Inflammatory macrophage (primary cell): ENCODE measurements around the gene THEMIS2.
"Not testable (repeated sequence)": the region's sequence is repeated elsewhere in the genome, so short reads cannot be mapped to it uniquely, and the experiment has no call there.

Source experiments
- DNase-seq, 2 donors: peaks; one replicate each; pipeline ENCODE4 v3.0.0-alpha.2; 2020 to 2022
- total RNA-seq, 18 experiments: gene quantifications; one replicate each; lab custom pipeline; 2026; ENCODE audit warnings: mixed read lengths in 6 of 18, inconsistent platforms in 2 of 18; lab: John Stamatoyannopoulos, UW

The THEMIS2 gene
- total RNA-seq: 79.4 to 261 (median 178) reads per million in 18 experiments

GRCh38 chr1:27872059-27872801 is at the start of gene THEMIS2:
TSS of gene THEMIS2 (plus strand) at chr1:27872544. CDS start at chr1:27872572, 28 bp downstream.
- DNase-seq: peak; percentile 43 to 71

GRCh38 chr1:27823784-27824183 is 48.6 kb upstream of the THEMIS2 start:
- DNase-seq: no peak

DNA sequence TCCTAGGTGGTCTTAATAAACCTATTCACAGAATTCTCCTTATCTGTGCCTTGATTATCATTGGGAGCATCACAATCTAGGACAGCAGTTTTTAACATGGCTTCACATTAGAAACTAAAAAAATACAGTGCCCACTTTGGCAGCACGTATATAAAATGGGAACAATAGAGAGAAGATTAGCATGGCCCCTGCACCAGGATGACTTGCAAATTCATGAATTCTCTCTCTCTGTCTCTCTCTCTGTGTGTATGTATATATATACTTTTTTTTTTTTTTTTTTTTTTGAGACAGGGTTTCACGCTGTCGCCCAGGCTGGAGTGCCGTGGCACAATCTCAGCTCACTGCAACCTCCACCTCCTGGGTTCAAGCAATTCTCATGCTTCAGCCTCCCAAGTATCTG is 47.9 kb upstream of the THEMIS2 start:
- no peak for DNase-seq

DNA sequence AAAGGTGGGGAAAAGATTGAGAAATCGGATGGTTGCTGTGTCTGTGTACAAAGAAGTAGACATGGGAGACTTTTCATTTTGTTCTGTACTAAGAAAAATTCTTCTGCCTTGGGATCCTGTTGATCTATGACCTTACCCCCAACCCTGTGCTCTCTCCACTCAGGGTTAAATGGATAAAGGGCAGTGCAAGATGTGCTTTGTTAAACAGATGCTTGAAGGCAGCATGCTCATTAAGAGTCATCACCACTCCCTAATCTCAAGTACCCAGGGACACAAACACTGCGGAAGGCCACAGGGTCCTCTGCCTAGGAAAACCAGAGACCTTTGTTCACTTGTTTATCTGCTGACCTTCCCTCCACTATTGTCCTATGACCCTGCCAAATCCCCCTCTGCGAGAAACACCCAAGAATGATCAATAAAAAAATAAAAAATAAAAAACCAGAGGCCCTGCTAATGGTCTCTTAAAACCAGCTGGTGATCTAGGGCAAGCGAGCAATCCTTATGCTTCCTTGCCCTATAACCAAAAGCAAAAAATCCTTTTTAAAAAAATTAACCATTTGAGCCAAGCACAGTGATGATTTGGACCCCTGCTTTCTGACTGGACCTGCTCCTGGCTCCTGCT is 42.9 kb upstream of the THEMIS2 start:
- DNase-seq: not testable (repeated sequence)

GRCh38 chr1:27830621-27831440 is 41.5 kb upstream of the THEMIS2 start, which contains the start of gene PPP1R8:
TSS of gene PPP1R8 (plus strand) at chr1:27830782. CDS start at chr1:27830836, 54 bp downstream.
- peak; percentile 97 for DNase-seq

GRCh38 chr1:27831568-27832410 is 40.6 kb upstream of the THEMIS2 start:
- no peak for DNase-seq

GRCh38 chr1:27832762-27833161 is 39.6 kb upstream of the THEMIS2 start:
- DNase-seq: no peak

DNA sequence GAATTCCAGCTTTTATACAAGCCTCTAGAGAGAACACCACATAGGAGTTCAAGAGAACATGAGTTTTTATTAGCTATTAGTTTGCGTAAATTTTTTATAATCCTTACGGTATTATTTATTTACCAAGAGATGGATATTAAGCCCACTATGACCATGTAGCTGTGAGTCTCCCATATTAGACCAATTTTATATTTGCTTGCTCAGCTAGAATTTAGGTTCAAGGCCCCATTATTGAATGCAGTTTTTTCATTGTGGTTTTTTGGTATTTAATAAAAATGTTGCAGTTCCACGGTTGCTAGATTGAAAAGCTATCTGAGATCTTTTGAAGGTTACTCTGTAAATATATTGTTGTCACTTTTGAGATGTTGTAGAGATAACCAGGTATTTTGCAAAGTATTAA is 38.9 kb upstream of the THEMIS2 start:
- DNase-seq: no peak

- DNase-seq: no peak
These were observed 37.3 kb upstream of the THEMIS2 start for GRCh38 chr1:27835046-27835445.

DNA sequence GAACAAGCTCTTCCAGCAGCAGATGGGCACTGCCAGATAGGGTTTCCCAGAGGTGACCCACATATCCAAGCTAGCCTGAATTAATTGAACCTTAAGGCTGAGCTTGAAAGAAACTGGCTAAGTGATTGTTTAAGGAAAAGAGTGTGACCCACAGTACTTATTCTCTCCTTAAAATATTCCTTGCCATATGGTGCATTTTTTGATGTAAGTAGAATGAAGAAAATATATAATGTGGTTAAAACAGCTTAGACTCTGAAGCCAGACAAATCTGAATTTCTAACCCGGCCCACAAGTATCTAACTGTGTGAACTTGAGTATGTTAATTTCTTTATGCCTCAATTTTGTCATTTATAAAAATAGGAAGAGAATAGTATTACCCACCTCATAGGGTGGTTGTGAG is 36.8 kb upstream of the THEMIS2 start:
- no peak for DNase-seq

GRCh38 chr1:27849951-27850350 is 22.4 kb upstream of the THEMIS2 start:
- no peak for DNase-seq

- DNase-seq: no peak
These were observed 17.3 kb upstream of the THEMIS2 start for GRCh38 chr1:27855085-27855484.

DNA sequence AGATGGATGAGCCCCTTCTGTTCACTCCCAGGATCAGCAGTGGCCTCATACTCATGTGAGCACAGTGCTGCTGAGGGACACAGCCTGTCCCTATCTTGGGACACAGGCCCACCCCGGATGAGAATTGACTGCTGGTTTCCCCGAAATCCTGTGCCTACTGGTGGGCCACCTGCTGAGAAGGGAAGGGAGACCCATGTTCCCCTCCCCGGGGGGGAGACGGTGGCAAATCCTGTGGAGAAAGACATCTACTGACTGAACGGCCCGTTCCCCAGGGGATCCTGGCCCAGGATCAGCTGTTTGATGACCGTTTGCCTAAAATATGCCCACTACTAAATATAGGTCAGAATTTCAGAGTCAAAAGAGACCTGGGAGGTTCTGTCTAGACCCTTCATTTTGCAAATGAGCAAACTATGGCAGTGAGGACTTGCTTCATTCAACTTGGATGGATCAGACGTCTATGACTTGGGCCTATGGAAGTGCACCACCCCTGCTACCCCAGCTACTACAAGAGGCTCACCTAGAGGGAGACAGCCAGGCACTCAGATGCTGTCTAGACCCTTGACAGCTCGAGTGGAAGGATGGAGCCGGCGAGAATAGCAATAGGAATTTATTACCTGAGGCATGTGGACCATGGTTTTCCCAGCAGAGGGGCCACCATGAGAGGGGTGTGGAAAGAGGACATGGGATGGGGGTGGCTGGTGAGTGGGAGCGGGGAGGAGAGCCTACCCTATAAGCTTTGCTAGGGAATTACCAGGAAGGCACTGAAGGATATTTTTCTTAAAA is 15.6 kb upstream of the THEMIS2 start:
- DNase-seq: no peak

DNA sequence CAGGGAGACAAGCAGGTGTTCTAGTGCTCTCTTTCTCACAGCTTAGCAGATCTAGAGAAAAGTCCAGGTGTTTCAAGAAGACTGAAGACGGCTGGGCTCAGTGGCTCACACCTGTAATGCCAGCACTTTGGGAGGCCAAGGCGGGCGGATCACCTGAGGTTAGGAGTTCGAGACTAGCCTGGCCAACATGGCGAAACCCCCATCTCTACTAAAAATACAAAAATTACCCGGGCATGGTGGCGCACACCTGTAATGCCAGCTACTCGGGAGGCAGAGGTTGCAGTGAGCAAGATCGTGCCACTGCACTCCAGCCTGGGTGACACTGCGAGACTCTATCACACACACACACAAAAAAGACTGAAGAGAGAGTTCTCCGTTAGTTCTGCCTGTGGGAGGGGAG is 14.8 kb upstream of the THEMIS2 start:
- not testable (repeated sequence) for DNase-seq

- peak; percentile 85 to 92 for DNase-seq
These were observed 14.0 kb upstream of the THEMIS2 start for GRCh38 chr1:27858072-27858948.

DNA sequence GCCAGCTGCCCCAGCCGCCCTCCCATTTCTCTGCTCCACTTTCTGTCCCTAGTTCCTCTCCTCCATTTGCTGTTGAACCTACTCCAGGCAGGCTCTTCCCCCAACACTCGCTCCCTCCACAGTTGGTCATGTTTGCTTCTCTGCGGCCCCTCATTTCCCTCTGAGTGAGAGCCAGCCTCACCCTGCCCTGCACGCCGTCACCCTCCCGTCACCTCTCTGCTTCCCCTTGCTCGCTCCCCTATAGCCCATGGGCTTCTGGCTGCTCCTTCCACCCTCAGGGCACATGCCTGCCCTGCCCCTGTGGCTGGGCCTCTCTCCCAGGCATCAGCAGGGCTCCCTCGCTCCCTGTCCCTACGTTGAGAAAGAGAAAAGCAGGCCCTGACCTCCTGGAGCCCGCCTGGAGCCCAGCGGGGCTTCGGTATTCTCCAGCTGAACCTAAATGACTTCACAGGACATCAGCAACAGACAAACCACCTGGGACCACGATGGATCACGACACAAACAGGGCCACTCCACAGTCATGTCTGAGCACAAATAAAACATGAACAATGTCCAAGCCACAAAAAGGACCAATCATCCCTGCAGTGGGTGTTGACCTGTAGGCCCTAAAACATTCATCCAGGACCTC is 13.3 kb upstream of the THEMIS2 start:
- peak in 1 of 2 donors; percentile 10 for DNase-seq

DNA sequence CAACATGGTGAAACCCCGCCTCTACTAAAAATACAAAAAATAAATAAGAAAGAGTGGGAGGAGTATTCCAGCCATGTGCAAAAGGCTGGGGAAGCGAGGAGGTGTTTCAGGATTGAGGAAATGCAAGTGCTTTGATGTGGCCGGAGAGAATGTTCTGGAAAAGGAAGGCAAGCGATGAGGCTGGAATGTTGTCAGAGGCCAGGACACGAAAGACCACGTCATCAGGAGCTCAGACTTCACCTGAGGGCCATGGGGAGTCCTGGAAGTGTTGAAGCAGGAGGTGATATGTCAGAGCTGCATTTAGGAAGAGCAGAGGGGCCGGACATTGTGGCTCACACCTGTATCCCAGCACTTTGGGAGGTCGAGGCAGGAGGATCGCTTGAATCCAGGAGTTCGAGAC is 10.9 kb upstream of the THEMIS2 start:
- no peak for DNase-seq

DNA sequence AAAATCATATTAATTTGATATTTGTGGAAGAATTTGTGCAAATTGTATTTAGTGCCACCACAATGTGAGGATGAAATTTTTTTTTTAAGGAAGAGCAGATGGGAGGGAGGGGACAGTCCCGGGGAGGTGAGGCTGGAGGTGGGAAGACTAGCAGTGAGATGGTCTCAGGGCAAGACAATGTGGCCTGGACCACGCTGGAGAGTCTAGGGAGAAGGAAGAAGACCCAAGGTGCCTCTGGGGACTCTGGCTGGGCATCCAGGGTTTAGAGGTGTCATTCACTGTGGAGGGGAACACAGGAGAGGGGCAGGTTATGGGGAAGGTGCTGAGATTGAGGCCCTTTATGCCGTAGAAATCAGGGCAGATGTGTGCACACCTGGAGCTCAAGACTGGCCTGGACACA is 10.3 kb upstream of the THEMIS2 start:
- DNase-seq: no peak

DNA sequence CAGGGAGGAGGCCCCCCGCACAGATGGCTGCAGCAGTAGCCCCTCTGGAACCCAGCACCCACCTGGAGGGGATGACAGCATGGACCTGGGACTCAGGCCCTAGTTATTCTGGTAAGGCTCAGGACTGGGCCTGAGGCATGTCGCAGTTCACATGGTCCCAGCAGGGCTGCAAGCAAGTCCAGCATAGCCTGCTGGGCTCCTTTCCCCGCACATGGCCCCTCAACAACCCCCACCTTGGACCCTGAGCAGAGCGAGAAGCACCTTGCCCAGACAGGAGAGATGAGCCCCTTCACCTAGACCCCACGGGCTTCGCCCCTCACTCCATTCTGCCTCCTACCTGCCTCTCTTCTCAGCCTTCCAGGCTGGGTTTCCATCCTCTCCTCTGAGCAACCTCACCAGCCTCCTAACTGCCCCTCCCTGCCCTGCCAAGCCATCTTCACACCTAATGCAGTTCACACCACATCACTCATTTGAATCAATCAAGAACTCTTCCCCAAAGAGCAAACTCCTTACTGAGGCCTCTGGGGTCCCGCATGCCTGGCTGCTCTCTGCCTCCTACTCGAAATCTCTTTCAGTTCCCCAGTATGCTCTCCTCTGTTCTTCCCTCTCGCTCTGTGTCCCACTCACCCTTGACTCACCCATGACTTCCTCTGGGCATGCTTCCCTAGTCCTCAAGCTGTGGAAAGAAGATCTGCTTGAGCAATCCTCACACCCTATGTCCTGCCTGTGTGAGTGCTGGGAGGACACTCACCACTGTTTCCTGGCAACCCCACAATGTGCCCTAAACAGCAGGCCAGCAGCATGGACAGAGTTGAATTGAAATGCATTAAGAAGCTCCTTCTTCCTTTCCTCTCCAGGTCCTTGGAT is 9.4 kb upstream of the THEMIS2 start:
- DNase-seq: peak; percentile 98 to 99
